Right lobe of liver (tissue), 4 donors: Measurements from ENCODE around the gene TRPV2.

Experiments
- CTCF ChIP-seq, 4 donors: fragments of 200-600 bp in 3 of 4; fragments of 450-650 bp in 1 of 4; IDR thresholded peaks; one replicate each; pipeline versions ENCODE4 v1.5.1 to v1.8.0; 2016 to 2022; ENCODE audit warnings: antibody characterized with exemption in 4 of 4, mild to moderate bottlenecking in 2 of 4
- POLR2A ChIP-seq: fragments of 450-650 bp; IDR thresholded peaks from one replicate; pipeline ENCODE4 v1.6.1; 2017; ENCODE audit warnings: antibody characterized with exemption, mild to moderate bottlenecking
- donor health status: DM: no; HTN: no; CAD: no.
- donor health status: DM: no; HTN: no; CAD: no.
- donor health status: DM: no; HTN: yes; CAD: no.

- TF ChIP-seq CTCF (IDR thresholded peaks at IDR 0.05), result no peak
- no peak for TF ChIP-seq POLR2A
Observed at GRCh38 chr17:16430650-16431049, 15.3 kb downstream of the TRPV2 start.
